Cardiac atrium fibroblast (primary cell): ENCODE data around the gene UBE2L6. TPM values are rescaled to one million over a fixed set of nuclear protein-coding genes. Genes with fewer than 3 reads are reported as not detected.

ENCODE experiments used
- total RNA-seq: library from RNA; depleted of rRNA; stranded (reverse); fragments of >200 nt; gene quantifications from 2 replicates; pipeline ENCODE4 v1.2.3, GENCODE V29; 2015

The UBE2L6 gene
- total RNA-seq: 48.1 and 61.7 TPM in 2 replicates

DNA sequence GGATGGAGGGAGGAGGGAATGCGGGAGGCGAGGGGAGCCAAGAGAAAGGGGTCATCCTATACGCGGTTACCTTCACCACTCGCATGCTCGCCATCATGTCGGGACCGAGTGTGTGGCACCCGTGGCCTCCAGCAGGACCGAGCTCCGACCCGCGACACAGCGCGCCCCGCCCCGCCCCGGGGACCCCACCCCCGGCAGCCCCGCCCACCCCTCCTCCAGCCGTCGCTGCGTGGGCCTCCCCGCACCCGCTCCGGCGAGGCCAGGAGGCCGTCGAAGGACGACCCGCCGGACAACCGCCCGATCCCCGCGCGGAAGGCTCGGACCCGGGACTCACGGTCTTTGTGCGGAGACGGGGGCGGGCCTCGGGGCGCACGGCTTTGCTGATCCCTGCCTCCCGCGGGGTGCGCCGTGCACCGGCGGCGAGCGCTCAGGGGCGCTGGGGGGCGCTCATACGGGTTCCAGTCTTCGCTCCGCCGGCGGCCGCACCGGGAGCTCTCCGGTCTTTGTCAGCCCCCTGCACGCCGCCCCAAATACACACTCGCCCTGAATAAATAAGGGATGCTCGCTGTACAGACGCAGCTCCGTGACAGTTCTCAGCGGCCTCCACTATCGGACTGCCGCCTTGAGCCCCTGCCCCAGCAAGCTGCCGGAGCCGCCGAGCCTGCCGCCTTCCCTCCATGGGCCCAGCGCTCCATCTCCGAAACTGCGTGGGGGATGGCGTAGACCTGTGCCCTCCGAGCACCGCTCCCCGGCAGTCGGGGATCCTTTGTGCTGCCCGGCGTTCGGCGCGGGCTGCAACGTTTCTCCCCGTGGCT is at the start of gene UBE2L6:
Gene UBE2L6, minus strand, starts transcription at position 158 of the 815 bp plus-strand sequence. Its CDS starts 61 bp downstream, at position 97.

DNA sequence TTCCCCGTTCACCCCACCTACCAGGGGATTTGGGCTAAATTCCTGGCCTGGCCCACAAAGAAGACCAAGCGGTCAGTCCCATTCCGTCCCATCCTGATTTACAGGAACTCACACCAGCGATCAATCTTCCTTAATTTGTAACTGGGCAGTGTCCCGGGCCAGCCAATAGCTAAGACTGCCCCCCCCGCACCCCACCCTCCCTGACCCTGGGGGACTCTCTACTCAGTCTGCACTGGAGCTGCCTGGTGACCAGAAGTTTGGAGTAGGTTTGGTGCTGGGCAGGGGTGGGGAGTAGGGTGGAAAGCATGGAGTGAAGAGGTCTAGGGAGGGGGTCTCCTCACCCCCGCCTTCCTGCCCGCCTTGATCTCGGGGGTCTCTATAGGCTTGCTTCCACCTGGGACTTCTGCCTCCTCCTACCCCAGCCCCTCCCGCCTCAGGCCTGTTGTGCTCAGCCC is 30.0 kb upstream of the UBE2L6 start, which contains the start of gene SERPING1:
Gene SERPING1, plus strand, starts transcription at position 225 of the 455 bp plus-strand sequence. CDS start 586 bp downstream, outside the sequence.

GRCh38 chr11:57536947-57537619 is 30.4 kb downstream of the UBE2L6 start, which contains the start of gene SMTNL1:
SMTNL1 (plus strand) TSS chr11:57537595; CDS start chr11:57542643, 5,048 bp downstream.

DNA sequence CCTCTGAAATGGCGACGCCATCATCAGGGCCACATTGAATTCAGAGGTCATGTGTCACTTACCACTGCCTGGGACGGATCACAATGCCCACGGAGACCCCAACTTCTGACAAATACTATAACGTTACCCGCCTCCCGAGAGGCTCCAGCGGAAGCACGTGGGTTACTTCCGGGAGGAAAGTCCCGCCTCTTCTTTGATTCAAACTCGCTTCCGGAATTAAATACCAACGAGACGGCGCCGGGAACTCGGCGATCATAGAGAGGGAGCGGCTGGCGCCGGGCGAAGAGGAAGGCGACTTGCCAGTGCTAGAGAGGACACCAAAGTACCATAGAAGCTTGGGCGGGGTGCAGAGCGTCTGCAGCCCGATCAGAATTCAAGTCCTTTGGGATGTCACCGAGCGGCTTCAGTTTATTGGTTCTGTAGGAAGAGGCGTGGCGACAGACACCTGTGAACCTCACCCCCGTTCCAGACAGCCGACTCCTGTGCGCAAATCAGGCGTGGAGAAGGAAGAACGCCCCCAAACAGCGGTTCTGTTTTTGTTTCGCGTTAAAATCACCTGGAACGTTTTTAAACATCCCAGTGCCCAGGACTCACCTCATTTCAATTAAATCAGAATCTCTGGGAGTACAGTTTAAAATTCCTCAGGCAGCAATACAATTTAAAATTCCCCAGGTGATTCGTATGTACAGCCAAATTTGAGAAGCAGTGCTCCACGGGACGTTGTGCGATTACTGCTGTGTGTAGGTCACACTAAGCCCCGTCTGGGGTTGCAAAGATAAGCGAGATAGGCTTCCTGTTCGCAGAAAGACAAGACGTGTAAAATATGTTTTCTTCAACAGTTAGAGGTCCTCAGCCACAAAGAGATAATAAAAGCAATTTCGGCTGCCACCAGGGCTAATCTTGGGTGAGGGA is 36.6 kb downstream of the UBE2L6 start, which contains the start of gene TIMM10:
Gene TIMM10, minus strand, starts transcription at position 159 of the 912 bp plus-strand sequence. CDS start 565 bp downstream, outside the sequence.

GRCh38 chr11:57515332-57516060 is 52.0 kb downstream of the UBE2L6 start, which contains the start of gene SLC43A1:
SLC43A1 (minus strand) TSS chr11:57515702; CDS start chr11:57514111, 1,591 bp downstream.

Other genes starting within 250 kb of the UBE2L6 start
- gene TNKS1BP1, start 242.7 kb downstream of the UBE2L6 start, total RNA-seq: 85.5 and 85.6 TPM in 2 replicates
- gene SSRP1, start 231.8 kb downstream of the UBE2L6 start, total RNA-seq: 56.5 and 60.1 TPM in 2 replicates
- not detected in 2 replicates for gene P2RX3, start 229.3 kb downstream of the UBE2L6 start, total RNA-seq
- not detected in 2 replicates for gene PRG3, start 186.5 kb downstream of the UBE2L6 start, total RNA-seq
- not detected in 2 replicates for gene PRG2, start 177.0 kb downstream of the UBE2L6 start, total RNA-seq
- 20.7 and 35.0 TPM in 2 replicates for gene SLC43A3, start 140.6 kb downstream of the UBE2L6 start, total RNA-seq
- gene RTN4RL2, start 107.1 kb downstream of the UBE2L6 start, total RNA-seq: 1.1 TPM in 1 of 2 replicates, not detected in the other
- 8.6 and 14.6 TPM in 2 replicates for gene SLC43A1, start 52.0 kb downstream of the UBE2L6 start, total RNA-seq
- gene TIMM10, start 36.9 kb downstream of the UBE2L6 start, total RNA-seq: 14.6 and 35.6 TPM in 2 replicates
- gene SMTNL1, start 30.1 kb downstream of the UBE2L6 start, total RNA-seq: not detected in 2 replicates
- gene SERPING1, start 30.0 kb upstream of the UBE2L6 start, total RNA-seq: 169 and 221 TPM in 2 replicates
- 0.16 TPM in 1 of 2 replicates, not detected in the other for gene YPEL4, start 82.2 kb upstream of the UBE2L6 start, total RNA-seq
- 11.0 and 16.7 TPM in 2 replicates for gene CLP1, start 90.1 kb upstream of the UBE2L6 start, total RNA-seq
- 40.6 and 44.6 TPM in 2 replicates for gene ZDHHC5, start 100.4 kb upstream of the UBE2L6 start, total RNA-seq
- 13.5 and 25.6 TPM in 2 replicates for gene MED19, start 144.5 kb upstream of the UBE2L6 start, total RNA-seq
- gene TMX2, start 144.9 kb upstream of the UBE2L6 start, total RNA-seq: 59.4 and 75.0 TPM in 2 replicates
- 94.4 and 139 TPM in 2 replicates for gene SELENOH, start 173.8 kb upstream of the UBE2L6 start, total RNA-seq
- gene BTBD18, start 184.1 kb upstream of the UBE2L6 start, total RNA-seq: not detected in 2 replicates
- gene CTNND1, start 194.1 kb upstream of the UBE2L6 start, total RNA-seq: 78.7 and 79.7 TPM in 2 replicates